ENCODE measurements around the gene FAM151B. TPM values are rescaled to one million over a fixed set of nuclear protein-coding genes. Genes with fewer than 3 reads are reported as not detected.
A peak's percentile ranks its signal among the peaks of the same experiment; 100 is the strongest.
"Not testable (repeated sequence)": the region's sequence is repeated elsewhere in the genome, so short reads cannot be mapped to it uniquely, and the experiment has no call there.

Gene FAM151B
- 0.43 and 0.76 TPM in 2 replicates for total RNA-seq

- peak within 1 kb of the TSS; percentile 83 for H3K4me3 Mint-ChIP-seq (ENCODE audit: low read depth)
- peaks cover 24% of the 10 kb centered on the region for H3K27me3 Mint-ChIP-seq (ENCODE audit: low read depth)
- DNase-seq (ENCODE audit: low spot score): peak; percentile 71
- peaks cover 3% of the 10 kb centered on the region for H3K9me3 Mint-ChIP-seq
- H3K27ac Mint-ChIP-seq: no peak within 1 kb of the TSS
- H3K36me3 Mint-ChIP-seq (ENCODE audit: low read depth): peaks cover under 1% of the 10 kb centered on the region
- H3K4me1 Mint-ChIP-seq (ENCODE audit: low read depth): peaks cover 19% of the 10 kb centered on the region
- intact Hi-C loops (cut with micrococcal nuclease): loop anchor here (5.0 to 10.0 kb wide), 3 partner anchors 81 to 807 kb away; partner anchors contain the start of gene ZFYVE16
Observed at GRCh38 chr5:80487829-80488721, at the start of gene FAM151B. TSS of gene FAM151B (plus strand) at chr5:80488100. CDS start at chr5:80488124, 24 bp downstream.

GRCh38 chr5:80438739-80439138 is 49.2 kb upstream of the FAM151B start:
- DNase-seq (ENCODE audit: low spot score): no peak
- intact Hi-C loops (cut with micrococcal nuclease): no loop called here
- Mint-ChIP-seq H3K4me3 (ENCODE audit: low read depth) (no peak overlapping the region), H3K27me3 (ENCODE audit: low read depth) (no peaks in the 10 kb centered on the region), H3K4me1 (ENCODE audit: low read depth) (peaks cover 4% of the 10 kb centered on the region), H3K9me3 (peaks cover 5% of the 10 kb centered on the region), H3K36me3 (ENCODE audit: low read depth) (peaks cover 34% of the 10 kb centered on the region), H3K27ac (no peak overlapping the region)

- H3K4me3 Mint-ChIP-seq (ENCODE audit: low read depth): no peak overlapping the region
- H3K4me1 Mint-ChIP-seq (ENCODE audit: low read depth): peaks cover 4% of the 10 kb centered on the region
- no peaks in the 10 kb centered on the region for H3K27me3 Mint-ChIP-seq (ENCODE audit: low read depth)
- intact Hi-C loops (cut with micrococcal nuclease): no loop called here
- no peak for DNase-seq (ENCODE audit: low spot score)
- peaks cover 34% of the 10 kb centered on the region for H3K36me3 Mint-ChIP-seq (ENCODE audit: low read depth)
- H3K27ac Mint-ChIP-seq: no peak overlapping the region
- H3K9me3 Mint-ChIP-seq: peaks cover 5% of the 10 kb centered on the region
Observed at GRCh38 chr5:80439213-80439612, 48.7 kb upstream of the FAM151B start.

GRCh38 chr5:80442742-80443141 is 45.2 kb upstream of the FAM151B start:
- Mint-ChIP-seq H3K4me1 (ENCODE audit: low read depth) (no peaks in the 10 kb centered on the region), H3K4me3 (ENCODE audit: low read depth) (no peak overlapping the region), H3K9me3 (no peaks in the 10 kb centered on the region), H3K27ac (no peak overlapping the region), H3K36me3 (ENCODE audit: low read depth) (peaks cover 12% of the 10 kb centered on the region), H3K27me3 (ENCODE audit: low read depth) (no peaks in the 10 kb centered on the region)
- DNase-seq (ENCODE audit: low spot score): no peak
- intact Hi-C loops (cut with micrococcal nuclease): no loop called here

GRCh38 chr5:80453366-80453765 is 34.5 kb upstream of the FAM151B start:
- peaks cover 19% of the 10 kb centered on the region for H3K36me3 Mint-ChIP-seq (ENCODE audit: low read depth)
- no peak overlapping the region for H3K4me3 Mint-ChIP-seq (ENCODE audit: low read depth)
- intact Hi-C loops (cut with micrococcal nuclease): no loop called here
- H3K27me3 Mint-ChIP-seq (ENCODE audit: low read depth): no peaks in the 10 kb centered on the region
- no peak for DNase-seq (ENCODE audit: low spot score)
- no peaks in the 10 kb centered on the region for H3K9me3 Mint-ChIP-seq
- H3K4me1 Mint-ChIP-seq (ENCODE audit: low read depth): no peaks in the 10 kb centered on the region
- H3K27ac Mint-ChIP-seq: no peak overlapping the region

GRCh38 chr5:80463269-80463668 is 24.6 kb upstream of the FAM151B start:
- Mint-ChIP-seq H3K27ac (no peak overlapping the region), H3K4me1 (ENCODE audit: low read depth) (no peaks in the 10 kb centered on the region), H3K4me3 (ENCODE audit: low read depth) (no peak overlapping the region), H3K27me3 (ENCODE audit: low read depth) (no peaks in the 10 kb centered on the region), H3K9me3 (peaks cover 31% of the 10 kb centered on the region), H3K36me3 (ENCODE audit: low read depth) (peaks cover 50% of the 10 kb centered on the region)
- DNase-seq (ENCODE audit: low spot score): no peak
- intact Hi-C loops (cut with micrococcal nuclease): no loop called here

- Mint-ChIP-seq H3K36me3 (ENCODE audit: low read depth) (peaks cover 56% of the 10 kb centered on the region), H3K4me1 (ENCODE audit: low read depth) (no peaks in the 10 kb centered on the region), H3K9me3 (peaks cover 50% of the 10 kb centered on the region), H3K27me3 (ENCODE audit: low read depth) (no peaks in the 10 kb centered on the region), H3K27ac (no peak overlapping the region), H3K4me3 (ENCODE audit: low read depth) (no peak overlapping the region)
- intact Hi-C loops (cut with micrococcal nuclease): no loop called here
- DNase-seq (ENCODE audit: low spot score): no peak
Observed at GRCh38 chr5:80466669-80467485, 21.0 kb upstream of the FAM151B start.

- H3K36me3 Mint-ChIP-seq (ENCODE audit: low read depth): peaks cover 55% of the 10 kb centered on the region
- no peaks in the 10 kb centered on the region for H3K27me3 Mint-ChIP-seq (ENCODE audit: low read depth)
- intact Hi-C loops (cut with micrococcal nuclease): no loop called here
- H3K4me1 Mint-ChIP-seq (ENCODE audit: low read depth): no peaks in the 10 kb centered on the region
- no peak for DNase-seq (ENCODE audit: low spot score)
- peaks cover 41% of the 10 kb centered on the region for H3K9me3 Mint-ChIP-seq
- H3K27ac Mint-ChIP-seq: no peak overlapping the region
- H3K4me3 Mint-ChIP-seq (ENCODE audit: low read depth): no peak overlapping the region
Observed at GRCh38 chr5:80468131-80468530, 19.8 kb upstream of the FAM151B start.

- H3K4me3 Mint-ChIP-seq (ENCODE audit: low read depth); DNase-seq (ENCODE audit: low spot score); H3K27ac Mint-ChIP-seq; H3K27me3 Mint-ChIP-seq (ENCODE audit: low read depth); intact Hi-C loops (cut with micrococcal nuclease); H3K4me1 Mint-ChIP-seq (ENCODE audit: low read depth): not testable (repeated sequence)
- peaks cover 51% of the 10 kb centered on the region for H3K36me3 Mint-ChIP-seq (ENCODE audit: low read depth)
- H3K9me3 Mint-ChIP-seq: peaks cover 21% of the 10 kb centered on the region
Observed at GRCh38 chr5:80470631-80471030, 17.3 kb upstream of the FAM151B start.

- H3K27ac Mint-ChIP-seq: no peak overlapping the region
- H3K4me3 Mint-ChIP-seq (ENCODE audit: low read depth): no peak overlapping the region
Observed at GRCh38 chr5:80474929-80475328, 13.0 kb upstream of the FAM151B start.

GRCh38 chr5:80479713-80480112 is 8.2 kb upstream of the FAM151B start:
- peaks cover 16% of the 10 kb centered on the region for H3K9me3 Mint-ChIP-seq
- intact Hi-C loops (cut with micrococcal nuclease): loop anchor here (5.0 to 10.0 kb wide), 4 partner anchors 178 to 815 kb away; no protein-coding TSS in a partner anchor
- H3K36me3 Mint-ChIP-seq (ENCODE audit: low read depth): peaks cover 20% of the 10 kb centered on the region
- DNase-seq (ENCODE audit: low spot score): no peak
- no peak overlapping the region for H3K4me3 Mint-ChIP-seq (ENCODE audit: low read depth)
- peaks cover 7% of the 10 kb centered on the region for H3K4me1 Mint-ChIP-seq (ENCODE audit: low read depth)
- no peak overlapping the region for H3K27ac Mint-ChIP-seq
- H3K27me3 Mint-ChIP-seq (ENCODE audit: low read depth): no peaks in the 10 kb centered on the region

More at GRCh38 chr5:80474929-80475328, 13.0 kb upstream of the FAM151B start:
- Mint-ChIP-seq H3K27me3 (ENCODE audit: low read depth) (no peaks in the 10 kb centered on the region), H3K4me1 (ENCODE audit: low read depth) (no peaks in the 10 kb centered on the region), H3K36me3 (ENCODE audit: low read depth) (peaks cover 40% of the 10 kb centered on the region), H3K9me3 (peaks cover 16% of the 10 kb centered on the region)
- DNase-seq (ENCODE audit: low spot score): no peak
- intact Hi-C loops (cut with micrococcal nuclease): no loop called here

- Mint-ChIP-seq H3K9me3 (peaks cover 16% of the 10 kb centered on the region), H3K4me1 (ENCODE audit: low read depth) (peaks cover 7% of the 10 kb centered on the region), H3K36me3 (ENCODE audit: low read depth) (peaks cover 17% of the 10 kb centered on the region), H3K4me3 (ENCODE audit: low read depth) (no peak overlapping the region), H3K27me3 (ENCODE audit: low read depth) (no peaks in the 10 kb centered on the region), H3K27ac (no peak overlapping the region)
- intact Hi-C loops (cut with micrococcal nuclease): loop anchor here (5.0 to 10.0 kb wide), 4 partner anchors 177 to 814 kb away; no protein-coding TSS in a partner anchor
- DNase-seq (ENCODE audit: low spot score): no peak
Observed at GRCh38 chr5:80480354-80480753, 7.5 kb upstream of the FAM151B start.

Data from activated T-helper 2 cell treated with anti-CD3 and anti-CD28 coated beads, Interferon-gamma antibody, Interleukin-2, Interleukin-4, amounts not matched to agents 10 μg/mL and 5 μg/mL and 100 μg/mL, durations not matched to agents 14 hours and 24 hours and 36 hours (primary cell).